H9 (cell line): Measurements from ENCODE around the gene C10orf105. TPM values are rescaled to one million over a fixed set of nuclear protein-coding genes. Genes with fewer than 3 reads are reported as not detected.

Source experiments
- DNase-seq: peaks from one replicate; pipeline ENCODE4 v3.0.0-alpha.2; 2017
- H2AFZ ChIP-seq: one replicate; pipeline ENCODE4 v1.6.1; 2013; ENCODE audit warnings: mild to moderate bottlenecking, low read length, control low read depth, moderate library complexity
- H2AK5ac ChIP-seq: 2 replicates; pipeline ENCODE4 v1.6.1; 2013; ENCODE audit warnings: low read length, control low read depth, mixed read lengths; ENCODE audit not compliant: insufficient read length
- H2BK120ac ChIP-seq: one replicate; pipeline ENCODE4 v1.6.1; 2013; ENCODE audit warnings: low read depth, mild to moderate bottlenecking, low read length, control low read depth, inconsistent platforms; ENCODE audit not compliant: poor library complexity, severe bottlenecking
- H2BK12ac ChIP-seq: 2 replicates; pipeline ENCODE4 v1.6.1; 2013; ENCODE audit warnings: low read length, control low read depth, mixed read lengths, low read depth; ENCODE audit not compliant: insufficient read length
- H2BK15ac ChIP-seq: 2 replicates; pipeline ENCODE4 v1.6.1; 2013; ENCODE audit warnings: low read depth, low read length, control low read depth
- H2BK20ac ChIP-seq: one replicate; pipeline ENCODE4 v1.6.1; 2013; ENCODE audit warnings: low read depth, mild to moderate bottlenecking, low read length, control low read depth, inconsistent platforms; ENCODE audit not compliant: poor library complexity, severe bottlenecking
- H2BK5ac ChIP-seq: 2 replicates; pipeline ENCODE4 v1.6.1; 2013; ENCODE audit warnings: low read length, control low read depth, mixed read lengths; ENCODE audit not compliant: insufficient read length
- H3K14ac ChIP-seq: 2 replicates; pipeline ENCODE4 v1.6.1; 2013; ENCODE audit warnings: low read length, control low read depth; ENCODE audit not compliant: insufficient read depth
- H3K18ac ChIP-seq: 2 replicates; pipeline ENCODE4 v1.6.1; 2013; ENCODE audit warnings: low read depth, mild to moderate bottlenecking, mixed read lengths, low read length, control low read depth; ENCODE audit not compliant: insufficient read length
- H3K23ac ChIP-seq: 2 replicates; pipeline ENCODE4 v1.6.1; 2013; ENCODE audit warnings: low read length, control low read depth, mixed read lengths, low read depth; ENCODE audit not compliant: insufficient read length
- H3K23me2 ChIP-seq: 2 replicates; pipeline ENCODE4 v1.6.1; 2013; ENCODE audit warnings: low read depth, mild to moderate bottlenecking, mixed read lengths, low read length, control low read depth; ENCODE audit not compliant: insufficient read length, poor library complexity, severe bottlenecking
- H3K27ac ChIP-seq: 2 replicates; pipeline ENCODE4 v1.5.1; 2013; ENCODE audit warnings: low read length, control low read depth, mixed read lengths, low read depth; ENCODE audit not compliant: insufficient read length
- H3K27me3 ChIP-seq: 2 replicates; pipeline ENCODE4 v1.6.1; 2013; ENCODE audit warnings: low read length, control low read depth, inconsistent platforms; ENCODE audit not compliant: insufficient read depth
- H3K4ac ChIP-seq: 2 replicates; pipeline ENCODE4 v1.6.1; 2013; ENCODE audit warnings: low read depth, mild to moderate bottlenecking, control low read depth, inconsistent platforms, low read length, moderate library complexity
- H3K4me1 ChIP-seq: 2 replicates; pipeline ENCODE4 v1.6.1; 2013; ENCODE audit warnings: low read length, control low read depth, inconsistent platforms; ENCODE audit not compliant: insufficient read depth
- H3K4me2 ChIP-seq: 2 replicates; pipeline ENCODE4 v1.6.1; 2013; ENCODE audit warnings: low read length, control low read depth, mixed read lengths; ENCODE audit not compliant: insufficient read length, insufficient read depth
- H3K56ac ChIP-seq: 2 replicates; pipeline ENCODE4 v1.6.1; 2013; ENCODE audit warnings: low read depth, mild to moderate bottlenecking, mixed read lengths, low read length, control low read depth; ENCODE audit not compliant: insufficient read length
- H3K79me1 ChIP-seq: 2 replicates; pipeline ENCODE4 v1.6.1; 2013; ENCODE audit warnings: low read depth, mild to moderate bottlenecking, moderate library complexity, low read length, control low read depth, inconsistent platforms; ENCODE audit not compliant: insufficient read depth, poor library complexity, severe bottlenecking
- H3K79me2 ChIP-seq: 2 replicates; pipeline ENCODE4 v1.6.1; 2013; ENCODE audit warnings: low read length, control low read depth, inconsistent platforms; ENCODE audit not compliant: insufficient read depth
- H3K9ac ChIP-seq: 2 replicates; pipeline ENCODE4 v1.6.1; 2013; ENCODE audit warnings: low read length, control low read depth, mixed read lengths; ENCODE audit not compliant: insufficient read length; ENCODE audit errors: extremely low read depth
- H3K9me3 ChIP-seq: one replicate; pipeline ENCODE4 v1.6.1; 2013; ENCODE audit warnings: low read depth, low read length, inconsistent platforms; ENCODE audit not compliant: control insufficient read depth
- H3T11ph ChIP-seq: one replicate; pipeline ENCODE4 v1.6.1; 2013; ENCODE audit warnings: mild to moderate bottlenecking, low read length, control low read depth, inconsistent platforms
- H4K20me1 ChIP-seq: one replicate; pipeline ENCODE4 v1.6.1; 2013; ENCODE audit not compliant: control insufficient read depth, insufficient read length, insufficient read depth
- H4K5ac ChIP-seq: 2 replicates; pipeline ENCODE4 v1.6.1; 2013; ENCODE audit warnings: low read depth, mild to moderate bottlenecking, mixed read lengths, low read length, control low read depth; ENCODE audit not compliant: insufficient read length
- H4K8ac ChIP-seq: replicated peaks from 2 replicates; pipeline ENCODE4 v1.6.1; 2013; ENCODE audit warnings: low read length, control low read depth, mixed read lengths, low read depth; ENCODE audit not compliant: insufficient read length
- H4K91ac ChIP-seq: 2 replicates; pipeline ENCODE4 v1.6.1; 2013; ENCODE audit warnings: low read depth, mild to moderate bottlenecking, moderate library complexity, mixed read lengths, low read length, control low read depth; ENCODE audit not compliant: insufficient read length
- H3K27ac Mint-ChIP-seq, 3 experiments: 2 replicates in 2 of 3; 3 replicates in 1 of 3; pipeline ENCODE4 v1.8.0; 2020 to 2021; ENCODE audit warnings: mixed read lengths in 3 of 3, mild to moderate bottlenecking in 1 of 3, moderate library complexity in 1 of 3
- H3K27me3 Mint-ChIP-seq: 2 replicates; pipeline ENCODE4 v1.8.0; 2021; ENCODE audit warnings: low read depth, mild to moderate bottlenecking, moderate library complexity, mixed read lengths
- H3K36me3 Mint-ChIP-seq, 3 experiments: 2 replicates in 2 of 3; 3 replicates in 1 of 3; pipeline ENCODE4 v1.8.0; 2020 to 2021; ENCODE audit warnings: low read depth in 3 of 3, mixed read lengths in 3 of 3; ENCODE audit not compliant: insufficient read depth in 1 of 3
- H3K4me1 Mint-ChIP-seq, 2 experiments: 2 replicates each; pipeline ENCODE4 v1.8.0; 2020; ENCODE audit warnings: mixed read lengths in 2 of 2
- H3K4me3 Mint-ChIP-seq, 2 experiments: 2 replicates in 1 of 2; 3 replicates in 1 of 2; pipeline ENCODE4 v1.8.0; 2020 to 2021; ENCODE audit warnings: mild to moderate bottlenecking in 2 of 2, mixed read lengths in 2 of 2, moderate library complexity in 1 of 2
- H3K9me3 Mint-ChIP-seq, 2 experiments: 2 replicates in 1 of 2; 3 replicates in 1 of 2; pipeline ENCODE4 v1.8.0; 2020; ENCODE audit warnings: mild to moderate bottlenecking in 2 of 2, mixed read lengths in 2 of 2, moderate library complexity in 1 of 2
- CTCF ChIP-seq: fragments of 200-600 bp; sonication (generic); conservative IDR thresholded peaks from 3 replicates; pipeline ENCODE4 v1.8.0; 2021; ENCODE audit warnings: antibody characterized with exemption, mild to moderate bottlenecking
- WGBS: extraction: QIAGEN DNeasy Blood & Tissue Kit; methylation state at CpG from one replicate; pipeline ENCODE4 v1.1.7; 2013; ENCODE audit warnings: missing lambda C conversion rate, low lambda C conversion rate, mixed read lengths; ENCODE audit not compliant: insufficient read length; ENCODE audit errors: extremely low coverage; 5-methylcytosine and 5-hydroxymethylcytosine counted together
- total RNA-seq: library from RNA; stranded (reverse); gene quantifications from 2 replicates; pipeline ENCODE4 v1.2.1, GENCODE V29; 2021

C10orf105 gene
- total RNA-seq, 1 experiment from 2014 or later, result 0.26 TPM

GRCh38 chr10:71741671-71742070 lies 22.1 kb upstream of the C10orf105 start:
- no peak overlapping the region for H3T11ph ChIP-seq
- no peak overlapping the region for H2BK15ac ChIP-seq
- H3K4me2 ChIP-seq, result no peak overlapping the region
- H3K23me2 ChIP-seq, result no peaks in the 10 kb centered on the region
- H4K8ac ChIP-seq, result no peak overlapping the region
- H3K14ac ChIP-seq, result no peak overlapping the region
- no peaks in the 10 kb centered on the region for H3K79me1 ChIP-seq
- no peak overlapping the region for H2AK5ac ChIP-seq
- no peak overlapping the region for H2BK120ac ChIP-seq
- H3K9me3 ChIP-seq, result no peaks in the 10 kb centered on the region
- no peak overlapping the region for H2BK12ac ChIP-seq
- H3K79me2 ChIP-seq, result no peaks in the 10 kb centered on the region
- no peak overlapping the region for H2AFZ ChIP-seq
- no CpG with 5 or more reads among the region's 20 CpGs for WGBS
- no peak overlapping the region for H2BK5ac ChIP-seq
- Mint-ChIP-seq H3K9me3 (peaks cover 0 to 4% of the 10 kb centered on the region in 2 experiments; a peak in 1 of 5 replicates), H3K36me3 (0 out of 7 replicates have a peak, but pooled peaks cover 0 to 4% (median 0%) of the 10 kb centered on the region in 3 experiments), H3K4me3 (no peak overlapping the region; a peak in 2 of 5 replicates), H3K27ac (no peak overlapping the region), H3K27me3 (peaks cover 2% of the 10 kb centered on the region), H3K4me1 (peaks cover 11 to 12% of the 10 kb centered on the region in 2 experiments)
- no peaks in the 10 kb centered on the region; the same call in 1 of the 2 replicates for H3K4me1 ChIP-seq
- H4K5ac ChIP-seq, result no peak overlapping the region
- H3K23ac ChIP-seq, result no peak overlapping the region
- H2BK20ac ChIP-seq, result no peak overlapping the region
- H3K9ac ChIP-seq, result no peak overlapping the region
- H3K27me3 ChIP-seq, result no peaks in the 10 kb centered on the region
- no peak overlapping the region for H3K18ac ChIP-seq
- H4K20me1 ChIP-seq, result no peaks in the 10 kb centered on the region
- H4K91ac ChIP-seq, result no peak overlapping the region
- no peak overlapping the region for H3K27ac ChIP-seq
- DNase-seq, result no peak
- no peak for TF ChIP-seq CTCF
- H3K4ac ChIP-seq, result no peak overlapping the region
- no peak overlapping the region for H3K56ac ChIP-seq
